ENCODE results near the gene SHOX.

GRCh38 chrX:586351-586750 is 44.2 kb upstream of the SHOX start:
- TF ChIP-seq CTCF (IDR thresholded peaks at IDR 0.05) (no peak), EZH2 (IDR thresholded peaks at IDR 0.05) (no peak), EZH2phosphoT487 (IDR thresholded peaks at IDR 0.05) (no peak)

Measured in neural progenitor cell (in vitro differentiated cells).